ENCODE measurements around the gene YIPF2.

DNA sequence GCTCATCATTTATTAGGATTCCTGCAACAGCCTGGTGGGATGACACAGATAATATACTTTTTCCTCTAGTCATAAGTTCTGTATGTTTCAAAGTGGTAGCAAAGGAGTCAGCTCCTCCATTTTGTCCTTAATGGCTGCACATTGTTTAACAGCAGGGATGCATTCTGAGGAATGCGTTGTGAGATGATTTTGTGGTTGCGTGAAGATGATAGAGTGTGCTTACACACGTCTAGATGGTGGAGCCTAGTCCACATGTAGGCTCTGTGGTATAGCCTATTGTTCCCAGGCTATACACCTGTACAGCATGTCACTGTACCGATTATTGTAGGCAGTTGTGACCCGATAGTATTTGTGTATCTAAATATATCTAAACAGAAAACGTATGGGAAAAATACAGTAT is 37.0 kb upstream of the YIPF2 start:
- no peak for TF ChIP-seq CHD2 (IDR thresholded peaks at IDR 0.05; ENCODE audit: low read length, partially characterized antibody)
- no peak for TF ChIP-seq HDAC2 (IDR thresholded peaks at IDR 0.05)
- TF ChIP-seq, protein P1, sequence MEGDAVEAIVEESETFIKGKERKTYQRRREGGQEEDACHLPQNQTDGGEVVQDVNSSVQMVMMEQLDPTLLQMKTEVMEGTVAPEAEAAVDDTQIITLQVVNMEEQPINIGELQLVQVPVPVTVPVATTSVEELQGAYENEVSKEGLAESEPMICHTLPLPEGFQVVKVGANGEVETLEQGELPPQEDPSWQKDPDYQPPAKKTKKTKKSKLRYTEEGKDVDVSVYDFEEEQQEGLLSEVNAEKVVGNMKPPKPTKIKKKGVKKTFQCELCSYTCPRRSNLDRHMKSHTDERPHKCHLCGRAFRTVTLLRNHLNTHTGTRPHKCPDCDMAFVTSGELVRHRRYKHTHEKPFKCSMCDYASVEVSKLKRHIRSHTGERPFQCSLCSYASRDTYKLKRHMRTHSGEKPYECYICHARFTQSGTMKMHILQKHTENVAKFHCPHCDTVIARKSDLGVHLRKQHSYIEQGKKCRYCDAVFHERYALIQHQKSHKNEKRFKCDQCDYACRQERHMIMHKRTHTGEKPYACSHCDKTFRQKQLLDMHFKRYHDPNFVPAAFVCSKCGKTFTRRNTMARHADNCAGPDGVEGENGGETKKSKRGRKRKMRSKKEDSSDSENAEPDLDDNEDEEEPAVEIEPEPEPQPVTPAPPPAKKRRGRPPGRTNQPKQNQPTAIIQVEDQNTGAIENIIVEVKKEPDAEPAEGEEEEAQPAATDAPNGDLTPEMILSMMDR (IDR thresholded peaks at IDR 0.05), result no peak

Measured in A549 (cell line).